Transverse colon (tissue), 4 donors: ENCODE measurements around the gene SKAP2. TPM values are rescaled to one million over a fixed set of nuclear protein-coding genes. Genes with fewer than 3 reads are reported as not detected.
A peak's percentile ranks its signal among the peaks of the same experiment; 100 is the strongest.

Source experiments
- DNase-seq: peaks from one replicate; pipeline ENCODE4 v3.0.0-alpha.2; 2019
- H3K27ac ChIP-seq, 4 donors: fragments of 200-600 bp; sonication (generic); 2 replicates each; pipeline ENCODE4 v1.5.1; 2016 to 2018; ENCODE audit warnings: inconsistent platforms in 4 of 4
- H3K27me3 ChIP-seq: fragments of 200-600 bp; sonication (generic); 2 replicates; pipeline ENCODE4 v1.5.1; 2017; ENCODE audit warnings: inconsistent platforms
- H3K36me3 ChIP-seq, 4 donors: fragments of 200-600 bp; sonication (generic); 2 replicates each; pipeline ENCODE4 v1.5.1; 2017 to 2019; ENCODE audit warnings: inconsistent platforms in 4 of 4
- H3K4me1 ChIP-seq, 4 donors: fragments of 200-600 bp; sonication (generic); 2 replicates each; pipeline ENCODE4 v1.5.1; 2017 to 2020; ENCODE audit warnings: inconsistent platforms in 4 of 4
- H3K4me3 ChIP-seq, 4 donors: fragments of 200-600 bp; sonication (generic); 1 replicate in 1 of 4; 2 replicates in 3 of 4; pipeline versions ENCODE4 v1.5.1 to v1.6.1; 2017 to 2019; ENCODE audit warnings: inconsistent platforms in 4 of 4
- H3K9me3 ChIP-seq, 2 donors: fragments of 200-600 bp; sonication (generic); 2 replicates each; pipeline ENCODE4 v1.5.1; 2017 to 2019; ENCODE audit warnings: inconsistent platforms in 2 of 2
- EP300 ChIP-seq: sonication (generic); formaldehyde crosslinking; IDR thresholded peaks from one replicate; pipeline ENCODE4 v1.6.1; 2017; ENCODE audit warnings: antibody characterized with exemption, low read depth
- POLR2A ChIP-seq: fragments of 450-650 bp; IDR thresholded peaks from one replicate; pipeline ENCODE4 v1.6.1; 2016; ENCODE audit warnings: antibody characterized with exemption, mild to moderate bottlenecking, moderate library complexity
- POLR2AphosphoS5 ChIP-seq, 3 donors: sonication (generic); formaldehyde crosslinking; IDR thresholded peaks; one replicate each; pipeline ENCODE4 v1.6.1; 2016; ENCODE audit warnings: antibody characterized with exemption in 3 of 3
- WGBS, 2 donors: methylation state at CpG; one replicate each; pipeline ENCODE4 v1.1.5; 2018; ENCODE audit warnings: low coverage in 1 of 2; 5-methylcytosine and 5-hydroxymethylcytosine counted together
- in situ Hi-C, 4 donors: fragments of 200-750 bp; cut with MboI; loops; one replicate each; pipeline versions ENCODE4 v1.15.0 to v1.15.1; 2017; ENCODE audit warnings: low sequenced_read_pairs in 3 of 4, low pct_ligation_motif_present in 1 of 4, low pct_unique_long_range_greater_than_20kb in 1 of 4
- intact Hi-C: fragments of 100-400 bp; cut with DNase I; formaldehyde crosslinking; loops from one replicate; pipeline ENCODE4 v1.15.1; 2023; ENCODE audit warnings: low total_unique reads
- total RNA-seq, 4 donors: library from RNA; depleted of rRNA; stranded (reverse); fragments of >200 nt; gene quantifications; one replicate each; pipeline ENCODE4 v1.1.0, GENCODE V29; 2016
- TF ChIP-seq, protein P1 (sequence below), 5 experiments: fragments of 200-600 bp in 3 of 5; fragments of 450-650 bp in 2 of 5; sonication (generic) in 3 of 5; IDR thresholded peaks; 1 replicate in 2 of 5; 2 replicates in 3 of 5; pipeline ENCODE4 v1.5.1; 2016 to 2017; ENCODE audit warnings: antibody characterized with exemption in 5 of 5, inconsistent platforms in 3 of 5, mild to moderate bottlenecking in 2 of 5, moderate library complexity in 1 of 5

SKAP2 gene
- total RNA-seq, 4 donors from 2014 or later, result 2.6 to 35.2 (median 23.8) TPM

DNA sequence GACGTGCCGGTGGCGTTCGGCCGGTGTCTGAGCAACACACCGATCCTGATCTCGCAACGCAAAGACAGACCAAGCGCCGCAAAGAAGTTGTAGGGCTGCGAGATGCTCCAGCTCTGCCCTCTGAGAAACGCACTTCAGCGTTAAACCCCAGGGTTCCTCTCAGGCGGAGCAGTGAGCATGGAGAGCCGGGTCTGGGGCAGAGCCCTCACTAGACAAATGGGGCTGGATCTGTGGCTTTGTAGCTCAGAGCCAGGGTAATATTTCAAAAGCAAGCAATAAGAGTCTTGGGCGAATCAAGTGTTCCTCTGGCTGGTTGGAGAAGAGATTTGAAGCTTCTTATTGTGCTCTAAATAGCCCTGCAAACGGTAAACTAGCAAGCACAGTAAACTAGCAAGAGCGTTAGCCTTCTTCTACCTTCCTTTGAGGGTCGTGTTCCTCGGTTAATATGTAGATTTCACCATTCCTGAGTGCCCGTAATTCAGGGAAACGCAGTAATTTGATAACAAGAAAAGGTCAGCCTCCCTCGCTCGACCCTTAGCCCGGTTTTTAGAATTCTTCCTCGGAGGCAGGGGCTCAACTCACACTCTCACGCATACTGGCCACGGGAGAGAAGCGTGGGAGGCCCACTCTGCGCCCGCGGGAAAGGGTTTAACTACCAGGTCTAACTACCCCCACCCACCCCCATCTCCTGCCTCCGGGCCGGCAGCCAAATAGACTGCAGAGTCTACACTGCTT is 6.7 kb downstream of the SKAP2 start:
- TF ChIP-seq, protein P1, sequence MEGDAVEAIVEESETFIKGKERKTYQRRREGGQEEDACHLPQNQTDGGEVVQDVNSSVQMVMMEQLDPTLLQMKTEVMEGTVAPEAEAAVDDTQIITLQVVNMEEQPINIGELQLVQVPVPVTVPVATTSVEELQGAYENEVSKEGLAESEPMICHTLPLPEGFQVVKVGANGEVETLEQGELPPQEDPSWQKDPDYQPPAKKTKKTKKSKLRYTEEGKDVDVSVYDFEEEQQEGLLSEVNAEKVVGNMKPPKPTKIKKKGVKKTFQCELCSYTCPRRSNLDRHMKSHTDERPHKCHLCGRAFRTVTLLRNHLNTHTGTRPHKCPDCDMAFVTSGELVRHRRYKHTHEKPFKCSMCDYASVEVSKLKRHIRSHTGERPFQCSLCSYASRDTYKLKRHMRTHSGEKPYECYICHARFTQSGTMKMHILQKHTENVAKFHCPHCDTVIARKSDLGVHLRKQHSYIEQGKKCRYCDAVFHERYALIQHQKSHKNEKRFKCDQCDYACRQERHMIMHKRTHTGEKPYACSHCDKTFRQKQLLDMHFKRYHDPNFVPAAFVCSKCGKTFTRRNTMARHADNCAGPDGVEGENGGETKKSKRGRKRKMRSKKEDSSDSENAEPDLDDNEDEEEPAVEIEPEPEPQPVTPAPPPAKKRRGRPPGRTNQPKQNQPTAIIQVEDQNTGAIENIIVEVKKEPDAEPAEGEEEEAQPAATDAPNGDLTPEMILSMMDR (IDR thresholded peaks at IDR 0.05), result no peak
- no peak for TF ChIP-seq POLR2A
- TF ChIP-seq POLR2AphosphoS5 (IDR thresholded peaks at IDR 0.05), result peak in 1 of 3 donors; percentile 12
- no peak for TF ChIP-seq EP300
- no peaks in the 10 kb centered on the region for H3K27me3 ChIP-seq
- 32% methylated on average over 34 of the region's 34 CpGs; no CpG with 5 or more reads in 1 of the 2 donors for WGBS, 2 donors
- H3K4me1 ChIP-seq, result peaks cover 3 to 75% (median 30%) of the 10 kb centered on the region in 4 donors
- DNase-seq, result peak; percentile 38
- H3K9me3 ChIP-seq, result no peaks in the 10 kb centered on the region
- peak overlapping the region in 3 of 4 donors; percentile 17 to 47 (median 25) for H3K4me3 ChIP-seq
- intact Hi-C loops, result loop anchor here (5.0 to 10.0 kb wide), 2 partner anchors 237 to 290 kb away; partner anchors contain the start of genes HOXA1 and HOXA6
- no peaks in the 10 kb centered on the region for H3K36me3 ChIP-seq
- H3K27ac ChIP-seq, result peak overlapping the region; percentile 71 to 98 (median 78)
- in situ Hi-C loops, result loop anchor here (5.0 to 25.0 kb wide), 6 partner anchors 237 to 995 kb away; partner anchors contain the start of genes HOXA5 (in 4 of the 4), HOXA6 (in 3 of the 4) and HOXA1 (in 1 of the 4)

- peaks cover under 1 to 70% (median 28%) of the 10 kb centered on the region in 4 donors for H3K4me1 ChIP-seq
- no peaks in the 10 kb centered on the region for H3K9me3 ChIP-seq
- DNase-seq, result no peak
- in situ Hi-C loops, result loop anchor here (5.0 to 25.0 kb wide), 6 partner anchors 238 to 995 kb away; partner anchors contain the start of genes HOXA5 (in 4 of the 4), HOXA6 (in 3 of the 4) and HOXA1 (in 1 of the 4)
- intact Hi-C loops, result loop anchor here (5.0 to 10.0 kb wide), 2 partner anchors 238 to 290 kb away; partner anchors contain the start of genes HOXA1 and HOXA6
- no peaks in the 10 kb centered on the region for H3K27me3 ChIP-seq
- TF ChIP-seq, protein P1 (IDR thresholded peaks at IDR 0.05), result no peak
- TF ChIP-seq EP300 (no peak), POLR2A (no peak), POLR2AphosphoS5 (IDR thresholded peaks at IDR 0.05) (no peak)
- no peaks in the 10 kb centered on the region for H3K36me3 ChIP-seq
- 19 to 31% methylated on average over 4 of the region's 4 CpGs for WGBS, 2 donors
- peak overlapping the region; percentile 71 to 98 (median 78) for H3K27ac ChIP-seq
- H3K4me3 ChIP-seq, result peak overlapping the region in 3 of 4 donors; percentile 17 to 47 (median 25)
Measured at GRCh38 chr7:26857170-26857505, 7.3 kb downstream of the SKAP2 start.

GRCh38 chr7:26856176-26856985 is 8.0 kb downstream of the SKAP2 start:
- intact Hi-C loops, result loop anchor here (5.0 to 10.0 kb wide), 2 partner anchors 238 to 291 kb away; partner anchors contain the start of genes HOXA1 and HOXA6
- no peak for DNase-seq
- peaks cover 0 to 64% (median 25%) of the 10 kb centered on the region in 4 donors for H3K4me1 ChIP-seq
- TF ChIP-seq POLR2AphosphoS5 (IDR thresholded peaks at IDR 0.05) (no peak), POLR2A (no peak), EP300 (no peak)
- TF ChIP-seq, protein P1 (IDR thresholded peaks at IDR 0.05), result no peak
- in situ Hi-C loops, result loop anchor here (5.0 to 25.0 kb wide), 6 partner anchors 238 to 994 kb away; partner anchors contain the start of genes HOXA5 (in 4 of the 4), HOXA6 (in 3 of the 4) and HOXA1 (in 1 of the 4)
- no peaks in the 10 kb centered on the region for H3K36me3 ChIP-seq
- H3K4me3 ChIP-seq, result peak overlapping the region in 2 of 4 donors; percentile 1 to 13
- 26 to 28% methylated on average over 3 of the region's 3 CpGs for whole genome bisulfite sequencing, 2 donors
- H3K9me3 ChIP-seq, result no peaks in the 10 kb centered on the region
- H3K27ac ChIP-seq, result peak overlapping the region; percentile 49 to 98 (median 78)
- no peaks in the 10 kb centered on the region for H3K27me3 ChIP-seq
